HFFc6 (cell line): ENCODE results near the gene EML6. TPM values are rescaled to one million over a fixed set of nuclear protein-coding genes. Genes with fewer than 3 reads are reported as not detected.
A peak's percentile ranks its signal among the peaks of the same experiment; 100 is the strongest.

Experiments used
- DNase-seq: peaks from one replicate; pipeline ENCODE4 v3.0.0-alpha.2; 2018
- H3K27ac Mint-ChIP-seq: 2 replicates; pipeline ENCODE4 v1.8.0; 2020; ENCODE audit warnings: mild to moderate bottlenecking, mixed read lengths
- H3K27me3 Mint-ChIP-seq: 2 replicates; pipeline ENCODE4 v1.8.0; 2021; ENCODE audit warnings: mild to moderate bottlenecking, moderate library complexity, mixed read lengths; ENCODE audit not compliant: insufficient read depth
- H3K36me3 Mint-ChIP-seq: 2 replicates; pipeline ENCODE4 v1.8.0; 2021; ENCODE audit warnings: low read depth, mixed read lengths
- H3K4me1 Mint-ChIP-seq: 2 replicates; pipeline ENCODE4 v1.8.0; 2020; ENCODE audit warnings: low read depth, mixed read lengths
- H3K4me3 Mint-ChIP-seq: 2 replicates; pipeline ENCODE4 v1.8.0; 2020; ENCODE audit warnings: mild to moderate bottlenecking, moderate library complexity, mixed read lengths
- H3K9me3 Mint-ChIP-seq: 2 replicates; pipeline ENCODE4 v1.8.0; 2020; ENCODE audit warnings: mild to moderate bottlenecking, mixed read lengths
- total RNA-seq, 6 experiments: library from RNA; stranded (reverse); fragmentation: NEBNext Ultra II Directional; extraction: Animal tissue kit (Norgen Biotek cat#: 25700); gene quantifications; 2 replicates in 1 of 6; 3 replicates in 5 of 6; pipeline ENCODE4 v1.2.3, GENCODE V29; 2021
- TF ChIP-seq, protein P1 (sequence below): fragments of 200-600 bp; sonication (generic); IDR thresholded peaks from 2 replicates; pipeline ENCODE4 v1.5.0; 2021; ENCODE audit warnings: antibody characterized with exemption, mild to moderate bottlenecking

EML6 gene
- total RNA-seq, 6 experiments from 2014 or later = 0.05 to 0.37 (median 0.25) TPM

DNA sequence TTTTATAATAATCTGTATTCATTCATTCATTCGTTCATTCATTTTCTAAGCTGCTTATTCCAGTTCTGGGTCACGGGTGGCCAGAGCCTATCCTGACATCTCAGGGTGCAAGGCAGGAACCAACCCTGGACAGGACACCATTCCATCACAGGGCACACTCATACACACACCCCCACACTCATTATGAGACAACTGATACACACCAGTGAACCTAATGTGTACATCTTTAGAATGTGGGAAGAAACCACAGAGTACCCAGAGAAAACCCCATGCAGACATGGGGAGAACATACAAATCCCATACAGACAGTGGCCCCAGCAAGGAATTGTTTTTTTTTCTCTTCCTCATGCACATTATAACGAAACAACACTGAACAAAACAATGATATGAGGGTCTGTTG, 272.1 kb downstream of the EML6 start:
- peak overlapping the region; percentile 53 for H3K4me3 Mint-ChIP-seq
- peaks cover 3% of the 10 kb centered on the region; the same call in 1 of the 2 replicates for H3K27me3 Mint-ChIP-seq
- H3K27ac Mint-ChIP-seq = 0 out of 2 replicates have a peak overlapping the region, but pooled peaks have one; percentile 12
- peaks cover 91% of the 10 kb centered on the region for H3K4me1 Mint-ChIP-seq
- peaks cover 36% of the 10 kb centered on the region for H3K36me3 Mint-ChIP-seq
- H3K9me3 Mint-ChIP-seq = no peaks in the 10 kb centered on the region
- TF ChIP-seq, protein P1, sequence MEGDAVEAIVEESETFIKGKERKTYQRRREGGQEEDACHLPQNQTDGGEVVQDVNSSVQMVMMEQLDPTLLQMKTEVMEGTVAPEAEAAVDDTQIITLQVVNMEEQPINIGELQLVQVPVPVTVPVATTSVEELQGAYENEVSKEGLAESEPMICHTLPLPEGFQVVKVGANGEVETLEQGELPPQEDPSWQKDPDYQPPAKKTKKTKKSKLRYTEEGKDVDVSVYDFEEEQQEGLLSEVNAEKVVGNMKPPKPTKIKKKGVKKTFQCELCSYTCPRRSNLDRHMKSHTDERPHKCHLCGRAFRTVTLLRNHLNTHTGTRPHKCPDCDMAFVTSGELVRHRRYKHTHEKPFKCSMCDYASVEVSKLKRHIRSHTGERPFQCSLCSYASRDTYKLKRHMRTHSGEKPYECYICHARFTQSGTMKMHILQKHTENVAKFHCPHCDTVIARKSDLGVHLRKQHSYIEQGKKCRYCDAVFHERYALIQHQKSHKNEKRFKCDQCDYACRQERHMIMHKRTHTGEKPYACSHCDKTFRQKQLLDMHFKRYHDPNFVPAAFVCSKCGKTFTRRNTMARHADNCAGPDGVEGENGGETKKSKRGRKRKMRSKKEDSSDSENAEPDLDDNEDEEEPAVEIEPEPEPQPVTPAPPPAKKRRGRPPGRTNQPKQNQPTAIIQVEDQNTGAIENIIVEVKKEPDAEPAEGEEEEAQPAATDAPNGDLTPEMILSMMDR = no peak
- no peak for DNase-seq

DNA sequence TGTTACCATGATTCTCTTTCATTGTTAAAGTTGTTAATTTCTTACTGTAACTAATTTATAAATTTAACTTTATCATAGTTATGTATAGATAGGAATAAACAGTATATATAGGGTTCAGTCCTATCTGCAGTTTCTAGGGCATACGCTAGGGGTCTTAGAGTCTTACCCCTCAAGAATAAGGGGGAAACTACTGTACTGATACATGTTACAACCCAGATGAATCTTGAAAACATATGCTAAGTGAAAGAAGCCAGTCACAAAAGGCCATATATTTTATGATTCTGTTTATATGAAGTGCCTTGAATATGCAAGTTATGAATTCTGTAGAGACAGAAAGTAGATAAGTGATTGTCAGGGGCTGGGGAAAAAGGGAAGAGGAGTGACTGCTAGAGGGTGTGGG, 274.4 kb downstream of the EML6 start:
- Mint-ChIP-seq H3K27ac (peak overlapping the region; percentile 68), H3K4me3 (peak overlapping the region; percentile 79), H3K36me3 (peaks cover 35% of the 10 kb centered on the region), H3K27me3 (peaks cover 3% of the 10 kb centered on the region; the same call in 1 of the 2 replicates), H3K4me1 (peaks cover 95% of the 10 kb centered on the region), H3K9me3 (no peaks in the 10 kb centered on the region)
- TF ChIP-seq, protein P1 = no peak
- DNase-seq = no peak

DNA sequence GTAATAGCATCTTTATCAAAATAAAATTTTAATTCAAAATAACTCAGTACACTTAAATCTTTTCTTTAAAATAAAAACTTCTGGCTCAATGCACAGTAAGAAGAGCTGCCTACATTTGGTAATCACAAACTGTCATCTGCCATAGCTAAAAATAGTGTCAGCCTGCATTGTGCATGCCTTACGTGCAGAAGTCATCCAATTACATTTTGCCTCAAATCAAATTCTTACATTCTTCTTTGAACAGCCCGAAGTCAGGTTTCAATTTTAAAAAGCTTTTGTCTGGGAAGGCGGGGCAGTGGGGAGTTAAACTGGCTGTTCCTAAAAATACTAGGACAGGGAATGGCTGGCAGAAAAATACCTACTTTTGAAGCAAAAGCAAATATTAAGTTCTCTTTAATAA, 275.7 kb downstream of the EML6 start:
- Mint-ChIP-seq H3K27ac (peak overlapping the region; percentile 68), H3K4me3 (peak overlapping the region; percentile 79), H3K36me3 (peaks cover 28% of the 10 kb centered on the region), H3K4me1 (peaks cover 96% of the 10 kb centered on the region), H3K9me3 (no peaks in the 10 kb centered on the region), H3K27me3 (peaks cover 3% of the 10 kb centered on the region; the same call in 1 of the 2 replicates)
- DNase-seq = peak; percentile 73
- TF ChIP-seq, protein P1 = no peak

DNA sequence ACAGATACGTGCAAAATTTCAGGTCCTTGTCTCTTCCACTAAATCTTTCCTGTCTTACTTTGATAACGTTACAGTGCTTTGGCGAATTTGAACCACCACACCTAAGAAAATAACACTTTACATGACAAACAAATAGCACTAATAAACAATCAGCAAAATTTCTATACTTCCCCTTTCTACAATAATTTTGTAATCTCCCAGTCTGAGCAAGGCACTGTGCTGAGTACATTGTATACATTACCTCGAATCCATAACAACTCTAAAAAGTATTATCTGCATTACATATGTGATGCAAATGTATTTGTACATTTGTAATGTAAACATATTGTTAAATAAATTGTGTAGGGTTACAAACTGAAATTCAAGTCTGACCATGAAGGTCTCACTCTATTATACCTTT, 276.9 kb downstream of the EML6 start:
- Mint-ChIP-seq H3K9me3 (no peaks in the 10 kb centered on the region), H3K27me3 (no peaks in the 10 kb centered on the region)

DNA sequence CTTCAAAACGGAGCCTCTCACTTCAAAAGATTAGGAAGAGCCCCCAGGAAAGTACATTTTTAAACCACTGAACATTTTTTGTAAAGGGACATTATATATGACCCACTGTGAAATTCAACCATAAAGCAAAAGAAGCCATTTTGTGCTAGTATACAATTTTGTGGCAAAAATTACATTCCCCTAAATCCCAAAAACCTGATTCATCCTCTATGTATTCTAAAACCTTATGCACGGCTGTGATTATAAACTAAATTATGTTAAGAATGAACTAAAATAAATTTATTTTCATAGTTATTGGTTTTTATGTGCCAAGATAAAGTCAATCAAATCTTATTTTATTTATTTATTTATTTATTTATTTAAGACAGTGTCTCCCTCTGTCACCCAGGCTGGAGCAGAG, 278.3 kb downstream of the EML6 start:
- TF ChIP-seq, protein P1 = no peak
- Mint-ChIP-seq H3K4me3 (peak overlapping the region; percentile 55), H3K9me3 (no peaks in the 10 kb centered on the region), H3K4me1 (peaks cover 100% of the 10 kb centered on the region), H3K27me3 (no peaks in the 10 kb centered on the region), H3K27ac (peak overlapping the region; percentile 72), H3K36me3 (peaks cover 19% of the 10 kb centered on the region)
- DNase-seq = no peak

More for the DNA sequence above, 276.9 kb downstream of the EML6 start:
- peaks cover 30% of the 10 kb centered on the region for H3K36me3 Mint-ChIP-seq
- no peak for DNase-seq
- H3K4me3 Mint-ChIP-seq = peak overlapping the region; percentile 79
- peaks cover 100% of the 10 kb centered on the region for H3K4me1 Mint-ChIP-seq
- peak overlapping the region; percentile 62 for H3K27ac Mint-ChIP-seq
- TF ChIP-seq, protein P1 = no peak
